ENCODE measurements around the gene CTNND2. TPM values are rescaled to one million over a fixed set of nuclear protein-coding genes. Genes with fewer than 3 reads are reported as not detected.
A peak's percentile ranks its signal among the peaks of the same experiment; 100 is the strongest.

The CTNND2 gene
- polyA plus RNA-seq, 1 donor from 2014 or later = 67.0 TPM

DNA sequence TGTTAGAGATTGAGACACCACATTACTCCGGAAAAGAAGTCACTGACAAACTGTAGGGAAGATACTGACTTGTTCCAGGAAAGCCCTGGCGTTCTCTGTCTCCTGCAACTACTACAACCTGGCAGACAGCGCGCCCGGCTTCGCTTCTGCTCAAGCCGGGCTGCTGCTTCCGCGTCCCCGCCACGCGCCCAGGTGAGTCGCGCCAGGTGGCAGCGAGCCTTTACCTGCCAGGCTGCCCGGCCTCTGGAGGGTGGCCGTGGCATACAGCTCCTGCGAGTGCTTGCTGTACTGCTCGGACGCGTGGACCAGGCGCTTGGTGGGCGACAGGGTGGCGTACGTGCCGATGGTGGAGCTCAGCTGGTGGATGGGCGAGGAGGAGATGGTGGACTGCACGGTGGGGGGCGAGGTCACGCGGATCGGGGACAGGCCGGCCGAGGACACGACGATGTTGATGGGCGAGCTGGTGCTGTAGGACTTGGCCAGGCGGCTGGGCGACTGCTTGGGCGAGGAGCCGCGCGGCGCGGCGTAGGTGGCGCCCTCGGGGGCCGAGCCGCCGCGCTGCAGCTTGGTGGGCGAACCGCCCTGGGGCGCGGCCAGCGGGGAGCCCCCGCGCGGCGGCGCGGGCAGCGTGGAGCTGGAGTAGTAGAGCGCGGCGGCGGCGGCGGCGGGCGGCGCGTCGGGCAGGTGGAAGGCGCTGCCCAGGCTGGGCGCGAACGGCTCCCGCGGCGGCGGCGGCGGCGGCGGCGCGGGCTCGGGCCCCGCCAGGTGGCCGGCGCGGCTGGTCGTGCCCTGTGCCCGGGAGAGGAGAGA is 519.6 kb downstream of the CTNND2 start:
- no peaks in the 10 kb centered on the region for H3K79me2 ChIP-seq (replicated peaks; ENCODE audit: insufficient read depth, low read length)
- H3K4me2 ChIP-seq (ENCODE audit: low read length) = no peak overlapping the region
- H3K9ac ChIP-seq (ENCODE audit: low read length) = no peak overlapping the region
- H2AFZ ChIP-seq (ENCODE audit: low read depth, low read length) = no peak overlapping the region
- no peaks in the 10 kb centered on the region for H4K20me1 ChIP-seq (ENCODE audit: insufficient read depth)
- H3K9me3 ChIP-seq (ENCODE audit: low read length) = no peaks in the 10 kb centered on the region
- no peaks in the 10 kb centered on the region for H3K9me2 ChIP-seq (ENCODE audit: insufficient read depth, low read length)
- H3K36me3 ChIP-seq (ENCODE audit: insufficient read depth, low read length) = peaks cover 5% of the 10 kb centered on the region
- H3F3A ChIP-seq (ENCODE audit: insufficient read depth, low read length, poor library complexity, severe bottlenecking) = no peaks in the 10 kb centered on the region
- H3K4me3 ChIP-seq (ENCODE audit: low read length) = peak overlapping the region; percentile 49
- peaks cover 19% of the 10 kb centered on the region for H3K27me3 ChIP-seq (ENCODE audit: insufficient read depth, low read depth, low read length)
- H3K27ac ChIP-seq (ENCODE audit: low read length) = no peak overlapping the region
- TF ChIP-seq EP300 (conservative IDR thresholded peaks at IDR 0.05; ENCODE audit: poor library complexity, severe bottlenecking) (no peak), EZH2 (IDR thresholded peaks at IDR 0.05; ENCODE audit: borderline replicate concordance, insufficient read depth, low read length, poor library complexity, severe bottlenecking) (no peak), TAF1 (IDR thresholded peaks at IDR 0.05; ENCODE audit: low read depth) (no peak), MXI1 (conservative IDR thresholded peaks at IDR 0.05; ENCODE audit: poor library complexity, severe bottlenecking) (no peak), SMC3 (conservative IDR thresholded peaks at IDR 0.05; ENCODE audit: poor library complexity) (no peak), POLR2AphosphoS5 (IDR thresholded peaks at IDR 0.05) (no peak), RAD21 (conservative IDR thresholded peaks at IDR 0.05) (no peak)
- TF ChIP-seq, protein P1, sequence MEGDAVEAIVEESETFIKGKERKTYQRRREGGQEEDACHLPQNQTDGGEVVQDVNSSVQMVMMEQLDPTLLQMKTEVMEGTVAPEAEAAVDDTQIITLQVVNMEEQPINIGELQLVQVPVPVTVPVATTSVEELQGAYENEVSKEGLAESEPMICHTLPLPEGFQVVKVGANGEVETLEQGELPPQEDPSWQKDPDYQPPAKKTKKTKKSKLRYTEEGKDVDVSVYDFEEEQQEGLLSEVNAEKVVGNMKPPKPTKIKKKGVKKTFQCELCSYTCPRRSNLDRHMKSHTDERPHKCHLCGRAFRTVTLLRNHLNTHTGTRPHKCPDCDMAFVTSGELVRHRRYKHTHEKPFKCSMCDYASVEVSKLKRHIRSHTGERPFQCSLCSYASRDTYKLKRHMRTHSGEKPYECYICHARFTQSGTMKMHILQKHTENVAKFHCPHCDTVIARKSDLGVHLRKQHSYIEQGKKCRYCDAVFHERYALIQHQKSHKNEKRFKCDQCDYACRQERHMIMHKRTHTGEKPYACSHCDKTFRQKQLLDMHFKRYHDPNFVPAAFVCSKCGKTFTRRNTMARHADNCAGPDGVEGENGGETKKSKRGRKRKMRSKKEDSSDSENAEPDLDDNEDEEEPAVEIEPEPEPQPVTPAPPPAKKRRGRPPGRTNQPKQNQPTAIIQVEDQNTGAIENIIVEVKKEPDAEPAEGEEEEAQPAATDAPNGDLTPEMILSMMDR (IDR thresholded peaks at IDR 0.05; ENCODE audit: poor library complexity, severe bottlenecking) = no peak
- TF ChIP-seq, protein P2, sequence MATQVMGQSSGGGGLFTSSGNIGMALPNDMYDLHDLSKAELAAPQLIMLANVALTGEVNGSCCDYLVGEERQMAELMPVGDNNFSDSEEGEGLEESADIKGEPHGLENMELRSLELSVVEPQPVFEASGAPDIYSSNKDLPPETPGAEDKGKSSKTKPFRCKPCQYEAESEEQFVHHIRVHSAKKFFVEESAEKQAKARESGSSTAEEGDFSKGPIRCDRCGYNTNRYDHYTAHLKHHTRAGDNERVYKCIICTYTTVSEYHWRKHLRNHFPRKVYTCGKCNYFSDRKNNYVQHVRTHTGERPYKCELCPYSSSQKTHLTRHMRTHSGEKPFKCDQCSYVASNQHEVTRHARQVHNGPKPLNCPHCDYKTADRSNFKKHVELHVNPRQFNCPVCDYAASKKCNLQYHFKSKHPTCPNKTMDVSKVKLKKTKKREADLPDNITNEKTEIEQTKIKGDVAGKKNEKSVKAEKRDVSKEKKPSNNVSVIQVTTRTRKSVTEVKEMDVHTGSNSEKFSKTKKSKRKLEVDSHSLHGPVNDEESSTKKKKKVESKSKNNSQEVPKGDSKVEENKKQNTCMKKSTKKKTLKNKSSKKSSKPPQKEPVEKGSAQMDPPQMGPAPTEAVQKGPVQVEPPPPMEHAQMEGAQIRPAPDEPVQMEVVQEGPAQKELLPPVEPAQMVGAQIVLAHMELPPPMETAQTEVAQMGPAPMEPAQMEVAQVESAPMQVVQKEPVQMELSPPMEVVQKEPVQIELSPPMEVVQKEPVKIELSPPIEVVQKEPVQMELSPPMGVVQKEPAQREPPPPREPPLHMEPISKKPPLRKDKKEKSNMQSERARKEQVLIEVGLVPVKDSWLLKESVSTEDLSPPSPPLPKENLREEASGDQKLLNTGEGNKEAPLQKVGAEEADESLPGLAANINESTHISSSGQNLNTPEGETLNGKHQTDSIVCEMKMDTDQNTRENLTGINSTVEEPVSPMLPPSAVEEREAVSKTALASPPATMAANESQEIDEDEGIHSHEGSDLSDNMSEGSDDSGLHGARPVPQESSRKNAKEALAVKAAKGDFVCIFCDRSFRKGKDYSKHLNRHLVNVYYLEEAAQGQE (IDR thresholded peaks at IDR 0.05; ENCODE audit: borderline replicate concordance) = no peak

- Histone ChIP-seq H3K79me2 (replicated peaks; ENCODE audit: insufficient read depth, low read length) (no peaks in the 10 kb centered on the region), H3K27me3 (ENCODE audit: insufficient read depth, low read depth, low read length) (peaks cover 19% of the 10 kb centered on the region), H3K9me2 (ENCODE audit: insufficient read depth, low read length) (no peaks in the 10 kb centered on the region), H3K9ac (ENCODE audit: low read length) (no peak overlapping the region), H3K4me2 (ENCODE audit: low read length) (no peak overlapping the region), H3K36me3 (ENCODE audit: insufficient read depth, low read length) (peaks cover 5% of the 10 kb centered on the region), H4K20me1 (ENCODE audit: insufficient read depth) (no peaks in the 10 kb centered on the region), H3F3A (ENCODE audit: insufficient read depth, low read length, poor library complexity, severe bottlenecking) (no peaks in the 10 kb centered on the region), H2AFZ (ENCODE audit: low read depth, low read length) (no peak overlapping the region), H3K27ac (ENCODE audit: low read length) (no peak overlapping the region), H3K9me3 (ENCODE audit: low read length) (no peaks in the 10 kb centered on the region), H3K4me3 (ENCODE audit: low read length) (no peak overlapping the region)
- TF ChIP-seq POLR2AphosphoS5 (IDR thresholded peaks at IDR 0.05) (no peak), MXI1 (conservative IDR thresholded peaks at IDR 0.05; ENCODE audit: poor library complexity, severe bottlenecking) (no peak), EP300 (conservative IDR thresholded peaks at IDR 0.05; ENCODE audit: poor library complexity, severe bottlenecking) (peak; percentile 46)
These were observed 520.6 kb downstream of the CTNND2 start for GRCh38 chr5:11383506-11384095.
